GM18499 (cell line): Measurements from ENCODE around the gene RNH1.
"Not testable (repeated sequence)": the region's sequence is repeated elsewhere in the genome, so short reads cannot be mapped to it uniquely, and the experiment has no call there.

Source experiments
- ATAC-seq: cut with Tn5 transposase; IDR thresholded peaks from one replicate; pipeline ENCODE4 v1.9.1; 2021; ENCODE audit warnings: moderate number of reproducible peaks; ENCODE audit not compliant: insufficient read depth, unreplicated experiment

RNH1 gene

DNA sequence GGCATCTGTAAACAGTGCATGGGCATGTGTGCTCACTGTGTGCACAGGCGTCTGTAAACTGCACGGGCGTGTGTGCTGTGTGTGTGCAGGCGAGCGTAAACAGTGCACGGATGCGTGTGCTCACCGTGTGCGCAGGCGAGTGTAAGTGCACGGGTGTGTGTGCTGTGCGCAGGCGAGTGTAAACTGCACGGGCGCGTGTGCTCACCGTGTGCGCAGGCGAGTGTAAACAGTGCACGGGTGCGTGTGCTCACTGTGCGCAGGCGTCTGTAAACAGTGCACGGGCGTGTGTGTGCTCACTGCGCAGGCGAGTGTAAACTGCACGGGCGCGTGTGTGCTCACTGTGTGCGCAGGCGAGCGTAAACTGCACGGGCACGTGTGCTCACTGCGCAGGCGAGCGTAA, 22.4 kb downstream of the RNH1 start:
- ATAC-seq: no peak

DNA sequence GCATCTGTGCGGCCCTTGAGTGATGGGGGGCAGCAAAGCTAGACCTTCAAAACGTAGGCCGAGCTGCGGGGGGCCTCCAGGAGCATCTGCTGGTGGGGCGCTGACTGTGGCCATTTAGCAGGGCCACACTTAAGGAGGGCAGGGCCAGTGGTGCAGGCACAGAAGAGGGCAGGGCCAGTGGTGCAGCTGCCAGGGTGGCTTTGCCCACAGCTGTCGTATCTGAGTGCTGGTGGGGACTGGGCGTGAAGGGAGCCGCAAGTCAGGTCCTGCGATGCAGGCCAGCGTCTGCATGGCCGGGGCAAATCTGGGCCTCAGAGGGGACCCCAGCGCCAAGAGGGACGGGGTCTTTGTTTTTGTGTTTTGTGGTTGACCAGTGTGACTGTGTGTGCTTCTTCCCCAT, 27.7 kb downstream of the RNH1 start:
- ATAC-seq: no peak

DNA sequence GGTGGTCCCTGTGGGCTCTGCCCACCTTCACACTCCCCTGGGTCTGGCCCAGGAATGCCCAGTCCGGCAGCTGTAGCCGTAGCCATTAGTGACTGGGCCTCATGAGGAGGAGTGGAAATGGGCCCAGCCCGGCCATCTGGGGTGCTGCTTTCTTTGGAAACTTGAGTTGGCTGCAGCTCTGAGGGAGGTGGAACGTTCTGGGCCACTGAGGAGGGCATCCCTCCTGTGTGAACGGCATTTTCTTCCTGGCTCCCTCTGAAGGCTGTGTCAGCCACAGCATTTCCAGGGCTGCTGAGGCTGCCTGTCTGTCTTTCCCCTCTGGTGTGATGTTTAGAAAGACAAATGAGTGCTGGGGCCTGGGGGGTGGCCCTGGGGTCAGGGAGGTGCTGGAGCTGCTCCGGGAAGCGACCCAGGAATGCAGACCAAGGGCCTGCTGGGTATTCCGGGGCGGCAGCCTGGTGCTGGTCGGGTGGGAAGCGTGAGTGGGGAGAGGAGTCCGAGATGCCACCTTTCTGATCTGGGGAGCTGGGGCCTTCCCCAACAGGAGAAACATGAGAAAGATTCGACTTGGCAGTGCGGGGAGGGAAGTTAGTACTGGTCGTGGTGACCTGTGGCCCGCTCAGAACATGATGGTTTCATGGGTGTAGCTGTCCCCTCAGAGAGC, 29.9 kb downstream of the RNH1 start:
- no peak for ATAC-seq

GRCh38 chr11:476416-476815, 30.6 kb downstream of the RNH1 start:
- no peak for ATAC-seq

- no peak for ATAC-seq
These were observed 31.1 kb downstream of the RNH1 start for GRCh38 chr11:475941-476340.

DNA sequence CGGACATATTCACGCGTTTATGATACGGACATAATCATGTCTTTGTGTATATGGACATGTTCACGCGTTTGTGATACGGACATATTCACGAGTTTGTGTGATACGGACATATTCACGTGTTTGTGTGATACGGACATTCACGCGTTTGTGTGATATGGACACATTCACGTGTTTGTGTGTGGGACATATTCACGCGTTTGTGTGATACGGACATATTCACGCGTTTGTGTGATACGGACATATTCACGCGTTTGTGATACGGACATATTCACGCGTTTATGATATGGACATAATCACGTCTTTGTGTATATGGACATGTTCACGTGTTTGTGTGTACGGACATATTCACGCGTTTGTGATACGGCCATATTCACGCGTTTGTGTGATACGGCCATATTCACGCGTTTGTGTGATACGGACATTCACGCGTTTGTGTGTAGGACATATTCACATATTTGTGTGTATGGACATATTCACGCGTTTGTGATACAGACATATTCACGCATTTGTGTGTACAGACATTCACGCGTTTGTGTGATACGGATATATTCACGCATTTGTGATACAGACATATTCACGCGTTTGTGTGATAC, 32.0 kb downstream of the RNH1 start:
- ATAC-seq: no peak

GRCh38 chr11:473962-474785, 32.9 kb downstream of the RNH1 start:
- ATAC-seq: no peak

DNA sequence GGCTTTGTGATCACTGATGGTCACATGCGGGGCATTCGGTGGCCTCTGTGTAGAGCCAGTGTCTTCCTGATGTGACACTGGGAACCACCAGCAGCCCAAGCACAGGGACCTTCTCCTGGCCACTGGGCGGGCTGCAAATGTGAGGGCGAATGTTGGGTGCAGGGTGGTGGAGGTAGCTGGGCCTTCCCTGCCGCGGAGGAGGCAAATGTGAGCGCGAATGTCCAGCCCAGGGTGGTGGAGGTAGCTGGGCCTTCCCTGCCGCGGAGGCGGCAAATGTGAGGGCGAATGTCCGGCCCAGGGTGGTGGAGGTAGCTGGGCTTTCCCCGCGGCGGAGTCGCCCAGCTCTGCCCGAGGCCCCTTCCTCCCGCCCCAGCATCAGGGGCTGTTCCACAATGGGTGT, 33.6 kb downstream of the RNH1 start:
- ATAC-seq: no peak

GRCh38 chr11:472816-473215, 34.2 kb downstream of the RNH1 start:
- ATAC-seq: no peak

DNA sequence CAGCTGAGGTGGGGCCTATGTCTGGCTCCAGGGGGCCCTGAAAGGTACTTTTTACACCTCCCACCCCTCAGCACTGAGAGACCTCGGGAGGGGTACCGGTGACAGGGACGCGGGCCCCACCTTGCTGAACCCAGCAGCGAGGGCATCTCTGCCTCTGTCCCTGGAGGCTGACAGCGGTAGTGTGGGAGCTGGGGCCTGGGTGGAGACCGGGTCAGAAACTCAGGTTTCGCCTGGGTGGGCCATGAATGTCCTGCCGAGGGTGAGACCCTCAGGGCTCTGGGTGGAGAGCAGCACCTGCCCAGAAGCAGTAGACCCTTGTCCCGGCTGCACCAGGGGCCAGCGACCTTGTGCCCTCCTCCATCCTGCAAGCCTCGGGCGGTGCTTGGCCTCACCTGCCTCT, 34.8 kb downstream of the RNH1 start:
- ATAC-seq: no peak

- no peak for ATAC-seq
These were observed 35.4 kb downstream of the RNH1 start for GRCh38 chr11:471468-472145.

DNA sequence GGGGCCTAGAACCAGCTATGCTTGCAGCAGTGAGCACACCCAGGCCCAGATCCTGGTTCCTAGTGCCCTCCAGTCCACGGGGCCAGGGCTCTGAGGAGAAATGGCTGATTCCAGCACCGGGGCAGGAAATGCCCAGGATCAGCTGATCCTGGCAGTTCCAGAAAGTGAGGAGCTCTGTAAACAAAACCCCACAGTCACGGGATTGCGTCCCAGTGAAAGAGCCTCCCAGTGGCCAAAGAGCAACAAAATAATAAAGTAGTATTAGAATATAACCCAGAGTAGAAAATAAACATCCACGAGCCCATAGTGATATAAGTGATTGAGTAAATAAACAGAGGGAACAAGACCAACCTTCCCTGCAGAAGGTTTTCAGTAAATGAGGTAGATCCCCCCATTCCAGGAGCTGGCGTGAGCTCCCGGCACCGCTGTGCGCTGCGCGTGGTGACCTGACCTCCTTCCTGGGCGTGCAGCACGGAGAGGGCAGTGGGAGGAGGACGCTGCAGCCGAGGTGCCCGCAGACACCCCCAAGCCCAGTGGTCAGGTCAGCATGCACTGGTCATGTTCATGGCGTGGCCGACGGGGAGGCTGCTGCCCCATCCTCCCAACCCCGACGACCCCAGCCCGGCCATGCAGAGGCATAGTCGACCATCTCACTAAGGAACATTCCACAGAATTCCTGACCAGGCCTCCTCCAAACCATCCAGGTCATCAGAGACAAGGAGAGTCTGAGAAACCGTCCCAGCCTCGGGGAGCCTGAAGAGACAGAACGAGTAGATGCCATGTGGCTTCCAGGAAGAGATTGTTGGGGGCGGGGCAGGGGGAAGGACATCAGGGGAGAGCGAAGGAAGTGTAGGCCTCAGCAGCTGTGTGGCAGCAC, 37.1 kb downstream of the RNH1 start:
- ATAC-seq: no peak

GRCh38 chr11:469026-469683, 37.9 kb downstream of the RNH1 start:
- not testable (repeated sequence) for ATAC-seq

DNA sequence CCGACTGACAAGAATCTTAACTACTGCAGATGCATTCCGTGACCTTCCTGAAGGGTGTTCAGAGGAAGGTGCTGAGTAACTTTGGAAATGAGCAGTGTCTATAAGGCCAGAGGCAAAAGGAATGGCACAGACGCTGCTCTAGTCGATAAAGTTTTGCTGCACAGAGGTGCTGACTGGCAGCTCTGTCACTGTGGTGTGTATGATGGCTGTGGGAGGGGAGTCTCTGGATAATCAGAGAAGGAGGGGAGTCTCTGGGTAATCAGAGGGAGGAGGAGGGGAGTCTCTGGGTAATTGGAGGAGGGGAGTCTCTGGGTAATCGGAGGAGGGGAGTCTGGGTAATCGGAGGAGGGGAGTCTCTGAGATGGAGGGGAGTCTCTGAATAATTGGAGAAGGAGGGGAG, 38.5 kb downstream of the RNH1 start:
- no peak for ATAC-seq

- ATAC-seq: no peak
These were observed 39.0 kb downstream of the RNH1 start for GRCh38 chr11:468036-468435.

GRCh38 chr11:465896-466530, 41.0 kb downstream of the RNH1 start:
- no peak for ATAC-seq

DNA sequence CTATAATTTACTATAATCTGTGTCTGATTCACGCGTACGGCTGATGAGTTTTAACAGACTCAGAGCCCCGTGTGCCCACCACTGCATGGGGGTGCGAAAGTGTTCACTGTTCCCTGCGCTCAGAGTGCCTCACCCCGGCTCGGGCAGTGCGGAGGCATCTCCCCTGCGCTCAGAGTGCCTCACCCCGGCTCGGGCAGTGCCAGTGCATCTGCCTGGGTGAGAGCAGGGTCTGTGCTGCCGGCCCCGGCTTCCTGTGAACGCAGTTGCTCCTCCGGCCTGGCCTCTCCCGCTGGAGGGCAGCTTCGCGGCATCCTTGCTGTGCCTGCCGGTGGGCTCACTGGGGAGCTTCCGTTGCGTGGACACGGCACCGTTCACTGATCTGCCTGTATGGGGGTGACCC, 42.7 kb downstream of the RNH1 start:
- no peak for ATAC-seq

DNA sequence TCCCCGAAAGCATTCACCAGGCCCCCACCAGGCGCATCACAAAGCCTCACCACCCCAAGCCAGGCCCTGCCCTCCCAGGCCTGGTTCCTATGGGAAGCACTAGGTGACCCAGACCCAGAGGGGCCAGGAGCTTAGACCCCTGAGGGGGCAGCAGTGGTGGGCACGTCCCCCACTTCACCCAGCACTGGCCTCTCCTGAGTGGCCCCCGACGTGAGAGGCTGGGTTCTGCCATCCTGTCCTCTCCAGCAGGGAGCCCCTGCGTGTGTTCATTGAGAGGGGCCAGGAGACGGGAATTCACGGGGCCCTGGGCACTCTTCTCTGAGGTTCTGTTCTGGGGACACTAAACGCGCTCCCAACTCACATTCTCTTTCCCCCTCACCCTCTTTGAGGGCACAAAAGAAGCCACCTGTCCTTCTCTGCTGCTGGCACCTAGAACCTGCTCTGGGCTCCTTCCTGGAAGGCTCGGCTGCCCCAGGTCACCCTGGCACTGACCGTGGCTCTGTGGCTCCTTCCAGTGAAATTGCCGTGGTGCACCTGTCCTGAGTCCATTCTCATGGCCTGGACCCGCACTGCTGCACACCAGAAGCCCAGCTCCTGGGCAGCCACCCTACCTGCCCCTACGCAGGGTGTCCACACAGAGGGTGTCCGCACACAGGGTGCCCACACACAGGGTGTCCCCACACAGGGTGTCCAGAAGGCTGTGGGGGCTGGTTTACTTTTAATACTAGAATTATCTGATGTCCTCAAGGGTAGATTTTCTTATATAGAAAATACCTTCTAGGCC, 44.7 kb downstream of the RNH1 start:
- ATAC-seq: no peak
